GM12892 (cell line): ENCODE data around the gene WWOX.

Experiments used
- POLR2A ChIP-seq: IDR thresholded peaks from 2 replicates; pipeline ENCODE4 v1.6.1; 2011; ENCODE audit warnings: low read depth, low read length, control low read depth
- POLR2AphosphoS5 ChIP-seq: IDR thresholded peaks from 2 replicates; pipeline ENCODE4 v1.6.1; 2011; ENCODE audit warnings: low read depth, low read length, control low read depth
- TAF1 ChIP-seq: IDR thresholded peaks from 2 replicates; pipeline ENCODE4 v1.6.1; 2011; ENCODE audit warnings: low read depth, mild to moderate bottlenecking, control low read depth, low read length, borderline replicate concordance

DNA sequence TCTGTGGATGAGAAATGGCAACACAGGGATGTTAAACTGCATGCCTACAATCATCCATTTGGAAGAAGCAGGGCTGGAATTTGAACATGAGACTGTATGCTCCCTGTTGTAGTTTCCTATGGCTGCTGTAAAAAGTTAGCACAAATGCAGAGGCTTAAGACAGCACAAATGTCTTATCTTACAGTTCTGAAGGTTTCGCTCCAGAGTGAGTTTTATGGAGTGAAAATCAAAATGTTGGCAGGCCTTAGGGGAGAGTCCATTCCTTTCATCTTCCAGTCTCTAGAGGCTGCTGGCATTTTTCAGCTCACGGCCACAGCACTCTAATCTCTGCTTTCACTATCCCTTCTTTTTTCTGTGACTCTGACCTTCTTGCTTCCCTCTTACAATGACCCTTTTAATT is 660.1 kb downstream of the WWOX start:
- TF ChIP-seq POLR2AphosphoS5: no peak
- no peak for TF ChIP-seq POLR2A
- no peak for TF ChIP-seq TAF1
